GM12892 (cell line): ENCODE measurements around the gene THG1L.

ENCODE experiments used
- POLR2A ChIP-seq: IDR thresholded peaks from 2 replicates; pipeline ENCODE4 v1.6.1; 2011; ENCODE audit warnings: low read depth, low read length, control low read depth
- POLR2AphosphoS5 ChIP-seq: IDR thresholded peaks from 2 replicates; pipeline ENCODE4 v1.6.1; 2011; ENCODE audit warnings: low read depth, low read length, control low read depth
- TAF1 ChIP-seq: IDR thresholded peaks from 2 replicates; pipeline ENCODE4 v1.6.1; 2011; ENCODE audit warnings: low read depth, mild to moderate bottlenecking, control low read depth, low read length, borderline replicate concordance

DNA sequence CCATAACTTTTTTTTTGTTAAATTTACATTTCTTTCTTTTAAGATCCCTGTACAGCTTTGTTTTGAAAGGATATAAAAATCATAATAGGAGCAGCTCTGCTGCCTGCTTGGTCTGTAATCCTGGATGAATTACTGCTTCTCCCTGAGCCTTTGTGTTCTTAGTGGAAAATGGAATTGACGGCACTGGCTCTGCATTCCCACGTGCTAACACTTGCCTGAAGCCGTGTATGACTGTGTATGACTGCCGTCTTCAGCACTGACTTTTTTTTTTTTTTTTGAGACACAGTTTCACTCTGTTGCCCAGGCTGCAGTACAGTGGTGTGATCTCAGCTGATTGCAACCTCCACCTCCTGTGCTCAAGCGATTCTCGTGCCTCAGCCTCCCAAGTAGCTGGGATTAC lies 4.8 kb downstream of the THG1L start:
- TF ChIP-seq POLR2A (no peak), POLR2AphosphoS5 (no peak), TAF1 (no peak)
